ENCODE results near the gene ASIP. TPM values are rescaled to one million over a fixed set of nuclear protein-coding genes. Genes with fewer than 3 reads are reported as not detected.

ASIP gene
- total and polyA plus RNA-seq, 2 of the 13 experiments (the other 11 are each of a cell fraction or from before 2014, with no cell fraction given), result not detected

GRCh38 chr20:34215711-34216381 lies 25.4 kb upstream of the ASIP start (continued):
- TF ChIP-seq SKI (IDR thresholded peaks at IDR 0.05; ENCODE audit: partially characterized antibody), result peak; percentile 67
- TF ChIP-seq CREB1 (IDR thresholded peaks at IDR 0.05), result no peak
- no peak for TF ChIP-seq CREB1 (CRISPR knock-in tag; IDR thresholded peaks at IDR 0.05)
- no peak for TF ChIP-seq RBM22 (optimal IDR thresholded peaks at IDR 0.05; ENCODE audit: low read length)
- TF ChIP-seq AKAP8 (CRISPR knock-in tag; IDR thresholded peaks at IDR 0.05), result peak; percentile 89
- TF ChIP-seq ZNF557 (CRISPR knock-in tag; IDR thresholded peaks at IDR 0.05), result no peak
- TF ChIP-seq HDAC2 (CRISPR knock-in tag; IDR thresholded peaks at IDR 0.05), result peak; percentile 68; the same call in 1 of the 2 replicates
- TF ChIP-seq ZNF282 (IDR thresholded peaks at IDR 0.05; ENCODE audit: partially characterized antibody), result no peak
- TF ChIP-seq ZNF749 (CRISPR knock-in tag; IDR thresholded peaks at IDR 0.05; ENCODE audit: borderline replicate concordance), result no peak
- TF ChIP-seq ZNF550 (CRISPR knock-in tag; IDR thresholded peaks at IDR 0.05; ENCODE audit: borderline replicate concordance), result peak; percentile 96; the same call in 1 of the 2 replicates
- no peak for TF ChIP-seq ZBTB8A (CRISPR knock-in tag; IDR thresholded peaks at IDR 0.05; ENCODE audit: borderline replicate concordance, low read depth)
- peak; percentile 83 for TF ChIP-seq BCL3 (CRISPR knock-in tag; IDR thresholded peaks at IDR 0.05)
- TF ChIP-seq NFIC (IDR thresholded peaks at IDR 0.05; ENCODE audit: low read length), result no peak
- no peak for TF ChIP-seq ZNF138 (CRISPR knock-in tag; IDR thresholded peaks at IDR 0.05; ENCODE audit: low read depth)
- no peak for TF ChIP-seq SMYD3 (CRISPR knock-in tag; IDR thresholded peaks at IDR 0.05)
- peak; percentile 75; the same call in 1 of the 2 replicates for TF ChIP-seq ZNF766 (CRISPR knock-in tag; IDR thresholded peaks at IDR 0.05; ENCODE audit: borderline replicate concordance)
- TF ChIP-seq TRIM24 (CRISPR knock-in tag; IDR thresholded peaks at IDR 0.05), result no peak
- TF ChIP-seq TCF7 (IDR thresholded peaks at IDR 0.05; ENCODE audit: low read depth), result no peak
- TF ChIP-seq ZNF570 (CRISPR knock-in tag; IDR thresholded peaks at IDR 0.05; ENCODE audit: borderline replicate concordance), result no peak
- no peak for TF ChIP-seq SP2 (CRISPR knock-in tag; IDR thresholded peaks at IDR 0.05)
- TF ChIP-seq ZNF816 (CRISPR knock-in tag; IDR thresholded peaks at IDR 0.05; ENCODE audit: borderline replicate concordance), result no peak; the same call in 1 of the 2 replicates
- no peak for TF ChIP-seq MAZ (IDR thresholded peaks at IDR 0.05; ENCODE audit: borderline replicate concordance, low read depth, low read length)
- 0 out of 2 replicates have a peak, but pooled peaks have one; percentile 61 for TF ChIP-seq MAZ (CRISPR knock-in tag; IDR thresholded peaks at IDR 0.05; ENCODE audit: low read depth)
- TF ChIP-seq ZNF607 (CRISPR knock-in tag; IDR thresholded peaks at IDR 0.05; ENCODE audit: borderline replicate concordance), result peak; percentile 77
- TF ChIP-seq MAFF (IDR thresholded peaks at IDR 0.05; ENCODE audit: low read depth, low read length), result peak; percentile 84
- peak; percentile 82 for TF ChIP-seq ZNF724P (CRISPR knock-in tag; IDR thresholded peaks at IDR 0.05; ENCODE audit: borderline replicate concordance)
- TF ChIP-seq THAP11 (CRISPR knock-in tag; IDR thresholded peaks at IDR 0.05), result peak; percentile 66
- TF ChIP-seq DNMT3B (CRISPR knock-in tag; conservative IDR thresholded peaks at IDR 0.05), result no peak
- TF ChIP-seq ZBTB33 (CRISPR knock-in tag; IDR thresholded peaks at IDR 0.05), result 0 out of 2 replicates have a peak, but pooled peaks have one; percentile 40
- peak; percentile 70 for TF ChIP-seq TBX3 (IDR thresholded peaks at IDR 0.05; ENCODE audit: borderline replicate concordance)
- no peak for TF ChIP-seq CHCHD3 (CRISPR knock-in tag; IDR thresholded peaks at IDR 0.05)

Data from HepG2 (cell line).